Measurements from ENCODE around the gene CSTPP1. TPM values are rescaled to one million over a fixed set of nuclear protein-coding genes. Genes with fewer than 3 reads are reported as not detected.

Gene CSTPP1
- polyA plus RNA-seq, 1 experiment: 48.7 TPM

DNA sequence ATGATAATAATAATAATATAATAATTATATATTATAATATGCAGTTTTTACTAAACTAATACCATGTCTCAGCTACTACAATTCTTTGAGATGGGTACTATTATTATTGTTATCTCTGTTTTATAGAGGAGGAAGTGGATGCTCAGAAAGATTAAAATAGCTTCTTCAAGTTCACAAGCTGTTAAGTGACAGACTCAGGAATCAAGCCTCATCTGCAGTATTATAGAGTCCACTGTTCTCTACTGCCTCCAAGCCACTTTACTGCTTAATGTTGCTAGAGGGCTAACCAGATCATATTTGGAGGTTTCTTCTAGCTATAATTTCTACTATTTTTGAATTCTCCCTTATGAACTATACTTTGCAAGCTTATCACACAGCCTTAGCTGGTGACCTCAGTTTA lies 62.7 kb downstream of the CSTPP1 start:
- no peaks in the 10 kb centered on the region for H3K27me3 ChIP-seq (ENCODE audit: control insufficient read depth, insufficient read depth, low read length)
- DNase-seq (ENCODE audit: low read depth): no peak
- no peak overlapping the region for H3K4me3 ChIP-seq (ENCODE audit: low read depth, low read length)
- CTCF ChIA-PET: interaction anchor here (1.0 kb wide), 1 partner anchor 14 kb away, joined by 5 read pairs; no protein-coding TSS in a partner anchor
- POLR2A ChIA-PET: no interaction called here
- no peaks in the 10 kb centered on the region for H3K36me3 ChIP-seq (ENCODE audit: control insufficient read depth, insufficient read depth, low read length)
- TF ChIP-seq, protein P1, sequence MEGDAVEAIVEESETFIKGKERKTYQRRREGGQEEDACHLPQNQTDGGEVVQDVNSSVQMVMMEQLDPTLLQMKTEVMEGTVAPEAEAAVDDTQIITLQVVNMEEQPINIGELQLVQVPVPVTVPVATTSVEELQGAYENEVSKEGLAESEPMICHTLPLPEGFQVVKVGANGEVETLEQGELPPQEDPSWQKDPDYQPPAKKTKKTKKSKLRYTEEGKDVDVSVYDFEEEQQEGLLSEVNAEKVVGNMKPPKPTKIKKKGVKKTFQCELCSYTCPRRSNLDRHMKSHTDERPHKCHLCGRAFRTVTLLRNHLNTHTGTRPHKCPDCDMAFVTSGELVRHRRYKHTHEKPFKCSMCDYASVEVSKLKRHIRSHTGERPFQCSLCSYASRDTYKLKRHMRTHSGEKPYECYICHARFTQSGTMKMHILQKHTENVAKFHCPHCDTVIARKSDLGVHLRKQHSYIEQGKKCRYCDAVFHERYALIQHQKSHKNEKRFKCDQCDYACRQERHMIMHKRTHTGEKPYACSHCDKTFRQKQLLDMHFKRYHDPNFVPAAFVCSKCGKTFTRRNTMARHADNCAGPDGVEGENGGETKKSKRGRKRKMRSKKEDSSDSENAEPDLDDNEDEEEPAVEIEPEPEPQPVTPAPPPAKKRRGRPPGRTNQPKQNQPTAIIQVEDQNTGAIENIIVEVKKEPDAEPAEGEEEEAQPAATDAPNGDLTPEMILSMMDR (IDR thresholded peaks at IDR 0.05; ENCODE audit: insufficient read depth, low read depth, low read length): no peak

DNA sequence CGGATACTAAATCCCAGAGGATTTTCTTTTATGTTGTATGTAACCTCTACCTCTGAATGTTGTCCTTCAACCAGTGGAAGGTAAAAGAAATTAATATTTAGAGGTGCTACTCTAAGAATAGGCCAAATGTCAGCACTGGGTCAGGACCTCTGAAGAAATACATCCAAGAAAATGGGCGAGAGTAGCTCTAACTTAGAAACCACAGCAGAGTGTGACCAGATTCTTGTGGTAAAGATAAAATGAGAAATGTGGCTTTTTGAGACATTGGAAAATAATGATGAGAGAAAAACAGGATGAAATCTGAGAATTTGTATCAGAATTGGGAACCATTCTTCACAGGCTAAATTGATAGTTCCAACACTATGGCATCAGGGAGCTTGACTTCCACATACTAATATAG lies 63.5 kb downstream of the CSTPP1 start:
- no peak for DNase-seq (ENCODE audit: low read depth)
- Histone ChIP-seq H3K4me3 (ENCODE audit: low read depth, low read length) (no peak overlapping the region), H3K36me3 (ENCODE audit: control insufficient read depth, insufficient read depth, low read length) (no peaks in the 10 kb centered on the region), H3K27me3 (ENCODE audit: control insufficient read depth, insufficient read depth, low read length) (no peaks in the 10 kb centered on the region)
- TF ChIP-seq, protein P1 (IDR thresholded peaks at IDR 0.05; ENCODE audit: insufficient read depth, low read depth, low read length): no peak
- CTCF ChIA-PET: interaction anchor here (1.0 to 1.4 kb wide), 3 partner anchors 15 to 153 kb away, joined by 3 to 5 read pairs (median 3); no protein-coding TSS in a partner anchor
- POLR2A ChIA-PET: no interaction called here

DNA sequence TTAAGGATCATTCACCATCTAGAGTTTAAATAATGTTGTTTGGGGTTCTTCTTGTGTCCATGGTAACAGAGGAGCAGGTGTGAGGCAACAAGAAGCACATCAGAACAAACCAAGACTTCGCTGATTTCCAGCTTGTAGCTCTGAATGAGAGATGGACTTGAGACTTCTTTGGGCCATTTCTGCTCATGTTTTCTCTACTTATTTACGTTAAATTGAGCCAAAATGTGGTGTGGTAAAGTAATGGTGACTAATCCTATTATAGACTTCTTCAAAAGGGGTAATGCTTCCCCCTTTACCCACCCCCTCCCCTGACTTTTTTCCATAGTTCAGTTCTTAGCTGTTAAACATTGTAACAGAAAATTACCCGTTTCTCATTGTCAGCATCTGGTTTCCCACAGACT lies 65.2 kb downstream of the CSTPP1 start:
- no peaks in the 10 kb centered on the region for H3K27me3 ChIP-seq (ENCODE audit: control insufficient read depth, insufficient read depth, low read length)
- POLR2A ChIA-PET: interaction anchor here (0.6 kb wide), 3 partner anchors 19 to 143 kb away, joined by 6 to 24 read pairs (median 9); no protein-coding TSS in a partner anchor
- DNase-seq (ENCODE audit: low read depth): no peak
- no peaks in the 10 kb centered on the region for H3K36me3 ChIP-seq (ENCODE audit: control insufficient read depth, insufficient read depth, low read length)
- TF ChIP-seq, protein P1 (IDR thresholded peaks at IDR 0.05; ENCODE audit: insufficient read depth, low read depth, low read length): no peak
- no peak overlapping the region for H3K4me3 ChIP-seq (ENCODE audit: low read depth, low read length)
- CTCF ChIA-PET: interaction anchor here (0.6 to 1.3 kb wide), 2 partner anchors 11 to 164 kb away, joined by 3 to 4 read pairs; no protein-coding TSS in a partner anchor

DNA sequence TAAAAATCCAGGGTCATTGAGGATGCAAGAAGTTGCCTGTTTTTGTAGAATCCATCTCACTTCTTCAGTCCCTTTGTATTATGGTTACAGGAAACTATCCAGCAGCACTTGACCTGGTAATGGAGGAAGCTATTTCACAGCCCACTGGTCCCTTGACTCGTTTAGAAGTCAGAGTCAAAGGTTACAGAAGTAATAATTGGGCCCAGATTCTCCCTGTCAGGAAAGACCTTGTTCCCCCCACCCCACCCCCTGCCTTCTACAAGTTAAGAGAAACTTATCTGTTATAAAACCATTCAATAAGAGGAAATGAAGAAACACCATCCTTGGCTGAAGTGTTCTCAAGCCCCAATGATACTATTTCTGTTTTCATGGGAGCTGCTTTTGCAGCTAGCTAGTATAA lies 65.8 kb downstream of the CSTPP1 start:
- Histone ChIP-seq H3K36me3 (ENCODE audit: control insufficient read depth, insufficient read depth, low read length) (no peaks in the 10 kb centered on the region), H3K4me3 (ENCODE audit: low read depth, low read length) (no peak overlapping the region), H3K27me3 (ENCODE audit: control insufficient read depth, insufficient read depth, low read length) (no peaks in the 10 kb centered on the region)
- POLR2A ChIA-PET: interaction anchor here (0.6 kb wide), 3 partner anchors 18 to 142 kb away, joined by 6 to 24 read pairs (median 9); no protein-coding TSS in a partner anchor
- DNase-seq (ENCODE audit: low read depth): no peak
- TF ChIP-seq, protein P1 (IDR thresholded peaks at IDR 0.05; ENCODE audit: insufficient read depth, low read depth, low read length): no peak
- CTCF ChIA-PET: interaction anchor here (0.6 to 0.7 kb wide), 2 partner anchors 165 to 679 kb away, joined by 3 read pairs; no protein-coding TSS in a partner anchor

DNA sequence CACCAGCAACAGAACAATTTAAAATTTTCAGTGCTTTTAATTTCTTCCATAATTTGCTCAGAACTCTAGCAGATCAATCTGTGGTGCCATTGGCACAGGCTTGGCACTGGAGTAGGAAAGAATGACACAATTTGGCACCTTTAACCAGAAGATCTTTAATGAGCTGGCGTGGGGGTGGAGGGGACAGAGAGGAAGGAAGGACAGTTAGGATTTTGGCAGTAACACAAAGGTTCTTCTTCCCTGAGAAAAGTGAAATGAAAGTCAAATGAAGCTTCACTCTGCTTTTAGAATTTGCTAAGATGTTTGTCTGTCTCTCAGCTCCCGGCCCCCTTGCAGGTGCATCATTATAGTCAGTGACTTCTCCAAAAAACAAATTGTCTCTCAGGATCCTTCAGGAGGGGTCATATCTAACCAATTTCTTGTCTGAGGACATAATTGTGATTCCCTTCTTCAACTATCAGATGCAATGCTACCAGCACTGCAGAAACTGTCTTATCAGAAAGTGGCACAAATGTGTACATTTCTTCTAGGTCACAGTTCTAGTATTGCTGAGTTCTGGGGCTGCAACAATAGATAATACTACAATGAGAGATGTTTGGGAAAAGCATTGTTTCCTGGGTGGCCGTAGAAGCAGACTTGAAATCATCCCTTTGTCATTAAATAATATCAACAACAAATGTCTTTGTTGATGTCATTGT lies 66.8 kb downstream of the CSTPP1 start:
- H3K27me3 ChIP-seq (ENCODE audit: control insufficient read depth, insufficient read depth, low read length): no peaks in the 10 kb centered on the region
- no peaks in the 10 kb centered on the region for H3K36me3 ChIP-seq (ENCODE audit: control insufficient read depth, insufficient read depth, low read length)
- TF ChIP-seq, protein P1 (IDR thresholded peaks at IDR 0.05; ENCODE audit: insufficient read depth, low read depth, low read length): no peak
- no peak for DNase-seq (ENCODE audit: low read depth)
- H3K4me3 ChIP-seq (ENCODE audit: low read depth, low read length): no peak overlapping the region
- ChIA-PET CTCF (interaction anchor here (0.6 to 0.7 kb wide), 2 partner anchors 17 to 680 kb away, joined by 3 read pairs; no protein-coding TSS in a partner anchor), POLR2A (no interaction called here)
